ENCODE results near the gene ALG12. TPM values are rescaled to one million over a fixed set of nuclear protein-coding genes. Genes with fewer than 3 reads are reported as not detected.

Gene ALG12
- total RNA-seq, 6 donors from 2014 or later = 14.2 to 32.5 (median 22.3) TPM

DNA sequence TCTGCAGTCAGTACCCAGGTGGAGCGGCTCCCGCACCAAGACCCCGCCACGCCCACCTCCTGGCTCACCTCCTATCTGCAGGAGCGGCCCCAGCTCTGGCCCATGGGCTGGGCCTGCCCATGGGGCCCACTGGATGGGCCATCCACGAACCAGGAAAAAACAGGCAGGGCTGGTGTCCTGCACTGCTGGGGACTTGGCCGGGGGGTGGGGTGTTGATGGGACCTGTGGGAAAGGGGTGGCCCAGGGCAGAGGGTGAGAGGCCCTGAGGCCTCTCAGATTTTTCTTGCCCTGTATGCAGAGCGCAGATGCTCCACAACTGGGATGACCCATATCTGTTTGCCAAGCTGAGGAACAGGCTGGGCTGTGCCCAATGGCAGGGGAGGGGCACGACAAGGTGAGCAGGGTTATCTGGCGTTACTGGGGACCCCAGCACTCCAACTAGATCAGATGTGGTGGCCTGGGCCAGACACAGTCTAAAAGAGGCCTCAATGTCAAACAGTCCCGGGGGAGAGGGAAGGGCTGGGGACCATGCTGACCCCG is 39.7 kb upstream of the ALG12 start:
- 85 to 96% methylated on average over 3 to 12 of the region's 12 CpGs for whole genome bisulfite sequencing, 2 donors
- peak in 1 of 2 donors; percentile 22 for DNase-seq

DNA sequence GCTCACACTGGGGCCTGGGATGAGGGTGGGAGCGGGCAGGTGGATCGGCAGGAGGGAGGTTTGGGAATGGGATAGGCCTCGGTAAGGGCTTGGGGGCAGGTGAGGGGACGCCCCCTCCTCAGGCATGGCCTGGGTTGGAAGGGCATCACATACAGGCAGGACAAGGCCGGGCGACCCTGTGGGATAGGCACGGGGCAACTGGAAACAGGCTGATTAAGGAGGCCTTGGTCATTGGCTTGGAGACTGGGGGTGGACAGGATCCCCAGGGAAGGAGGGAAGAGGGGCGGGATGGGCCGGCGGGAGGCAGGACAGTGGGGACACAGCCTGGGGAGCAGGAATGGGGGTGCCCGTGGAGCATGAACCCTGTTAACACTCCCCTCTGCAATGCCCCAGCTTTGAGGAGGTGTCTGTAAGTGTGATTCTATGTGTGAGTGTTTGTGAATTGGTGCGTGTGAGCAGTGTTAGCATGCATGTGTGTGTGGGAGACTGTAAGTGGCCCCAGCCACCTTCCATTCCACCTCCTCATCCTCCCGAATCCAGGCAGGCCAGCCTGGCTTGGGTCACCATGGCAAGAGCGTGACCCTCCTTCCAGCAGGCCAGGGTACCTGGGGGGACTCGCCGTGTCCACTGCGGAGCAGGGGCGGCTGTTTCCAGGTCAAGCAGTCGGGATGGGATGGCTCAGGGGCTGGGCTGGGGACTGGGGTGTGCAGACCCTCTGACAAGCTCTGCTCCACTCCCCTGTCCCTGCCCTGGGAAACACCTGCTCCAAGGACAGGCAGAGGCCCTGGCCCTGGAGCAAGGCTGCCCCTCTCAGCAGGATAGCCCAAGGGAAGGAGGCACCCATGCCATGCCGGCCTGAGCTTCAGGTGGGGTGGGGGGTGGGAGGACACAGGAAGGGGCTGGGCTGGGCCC is 38.9 kb upstream of the ALG12 start:
- WGBS, 2 donors = 87 to 89% methylated on average over 13 to 19 of the region's 20 CpGs
- peak overlapping the region; percentile 73 to 99 (median 91) for H3K27ac ChIP-seq
- no peak for TF ChIP-seq POLR2A (IDR thresholded peaks at IDR 0.05)
- TF ChIP-seq EP300 (IDR thresholded peaks at IDR 0.05) = no peak
- TF ChIP-seq POLR2AphosphoS5 (IDR thresholded peaks at IDR 0.05) = no peak
- TF ChIP-seq CTCF (IDR thresholded peaks at IDR 0.05) = no peak
- H3K4me1 ChIP-seq = peaks cover 67 to 73% (median 68%) of the 10 kb centered on the region in 4 donors
- no peaks in the 10 kb centered on the region for H3K27me3 ChIP-seq
- H3K36me3 ChIP-seq = peaks cover 0 to 9% (median 7%) of the 10 kb centered on the region in 4 donors
- DNase-seq (peak in 1 of 2 donors; percentile 20), ATAC-seq (ENCODE audit: low FRiP score in 2 of 2) (no peak)
- no peak overlapping the region for H3K4me3 ChIP-seq
- H3K9me3 ChIP-seq = no peaks in the 10 kb centered on the region

More for the DNA sequence above, 39.7 kb upstream of the ALG12 start:
- H3K4me3 ChIP-seq = no peak overlapping the region
- TF ChIP-seq POLR2A (IDR thresholded peaks at IDR 0.05) (no peak), EP300 (IDR thresholded peaks at IDR 0.05) (no peak), POLR2AphosphoS5 (IDR thresholded peaks at IDR 0.05) (no peak), CTCF (IDR thresholded peaks at IDR 0.05) (no peak)
- H3K27ac ChIP-seq = peak overlapping the region in 3 of 4 donors; percentile 95 to 99 (median 96)
- no peaks in the 10 kb centered on the region for H3K27me3 ChIP-seq
- ATAC-seq (ENCODE audit: low FRiP score in 2 of 2) = no peak
- H3K36me3 ChIP-seq = peaks cover 3 to 15% (median 12%) of the 10 kb centered on the region in 4 donors
- peaks cover 62 to 72% (median 65%) of the 10 kb centered on the region in 4 donors for H3K4me1 ChIP-seq
- H3K9me3 ChIP-seq = no peaks in the 10 kb centered on the region

DNA sequence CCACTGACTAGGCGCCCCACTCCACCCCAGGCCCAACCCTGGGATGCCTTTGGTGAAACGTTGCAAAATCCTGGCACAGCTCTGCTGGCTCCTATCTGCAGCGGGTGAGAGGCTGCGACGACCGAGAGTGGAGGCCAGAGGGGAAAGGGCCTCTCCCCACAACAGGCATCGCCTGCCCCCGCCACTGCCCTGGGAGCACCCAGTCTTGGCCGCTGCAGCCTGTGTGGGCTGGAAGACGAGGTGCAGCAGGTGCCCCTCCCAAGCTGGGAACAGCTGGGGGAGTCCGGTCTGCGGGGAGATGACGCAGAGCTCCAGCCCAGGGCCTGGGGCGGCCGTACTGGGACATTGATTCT is 38.2 kb upstream of the ALG12 start:
- peak; percentile 75 to 81 for DNase-seq
- no peaks in the 10 kb centered on the region for H3K27me3 ChIP-seq
- TF ChIP-seq POLR2AphosphoS5 (IDR thresholded peaks at IDR 0.05) (peak in 1 of 2 donors; percentile 16), POLR2A (IDR thresholded peaks at IDR 0.05) (peak in 1 of 4 donors; percentile 48), CTCF (IDR thresholded peaks at IDR 0.05) (no peak), EP300 (IDR thresholded peaks at IDR 0.05) (no peak)
- peaks cover 0 to 2% (median under 1%) of the 10 kb centered on the region in 4 donors for H3K36me3 ChIP-seq
- peaks cover 74 to 81% (median 75%) of the 10 kb centered on the region in 4 donors for H3K4me1 ChIP-seq
- H3K9me3 ChIP-seq = no peaks in the 10 kb centered on the region
- no peak overlapping the region for H3K4me3 ChIP-seq
- peak overlapping the region; percentile 73 to 99 (median 91) for H3K27ac ChIP-seq
- WGBS, 2 donors = 59% methylated on average over 15 of the region's 15 CpGs; no CpG with 5 or more reads in 1 of the 2 donors
- ATAC-seq (ENCODE audit: low FRiP score in 2 of 2) = no peak

- H3K27me3 ChIP-seq = no peaks in the 10 kb centered on the region
- H3K9me3 ChIP-seq = no peaks in the 10 kb centered on the region
- DNase-seq (peak; percentile 18 to 70), ATAC-seq (ENCODE audit: low FRiP score in 2 of 2) (no peak)
- 85 to 100% methylated on average over 1 to 18 of the region's 22 CpGs for WGBS, 2 donors
- TF ChIP-seq CTCF (IDR thresholded peaks at IDR 0.05) (no peak), POLR2AphosphoS5 (IDR thresholded peaks at IDR 0.05) (no peak), EP300 (IDR thresholded peaks at IDR 0.05) (no peak), POLR2A (IDR thresholded peaks at IDR 0.05) (no peak)
- H3K4me3 ChIP-seq = no peak overlapping the region
- peaks cover 74 to 85% (median 78%) of the 10 kb centered on the region in 4 donors for H3K4me1 ChIP-seq
- peak overlapping the region; percentile 90 to 99 (median 91) for H3K27ac ChIP-seq
- no peaks in the 10 kb centered on the region for H3K36me3 ChIP-seq
Measured at GRCh38 chr22:49955581-49956417, 37.6 kb upstream of the ALG12 start.
